GM20000 (cell line): Measurements from ENCODE around the gene SHLD3.

Source experiments
- DNase-seq: peaks from one replicate; pipeline ENCODE4 v3.0.0; 2012; ENCODE audit warnings: low spot score
- CTCF ChIP-seq: IDR thresholded peaks from 2 replicates; pipeline ENCODE4 v1.5.1; 2012; ENCODE audit warnings: mild to moderate bottlenecking, control low read depth; ENCODE audit errors: extremely low read depth, missing control alignments

SHLD3 gene

GRCh38 chr5:65623482-65623881 is 1.3 kb upstream of the SHLD3 start:
- no peak for DNase-seq
- no peak for TF ChIP-seq CTCF

- DNase-seq = peak; percentile 83
- TF ChIP-seq CTCF = no peak
Observed at GRCh38 chr5:65624025-65624570, 729 bp upstream of the SHLD3 start, which contains the start of gene TRIM23. TSS of gene TRIM23 (minus strand) at chr5:65624333. CDS start at chr5:65624274, 59 bp downstream.

GRCh38 chr5:65625743-65626142 is 916 bp downstream of the SHLD3 start:
- no peak for DNase-seq

GRCh38 chr5:65630981-65631380 is 6.2 kb downstream of the SHLD3 start:
- no peak for TF ChIP-seq CTCF
- no peak for DNase-seq

More at GRCh38 chr5:65625743-65626142, 916 bp downstream of the SHLD3 start:
- no peak for TF ChIP-seq CTCF

GRCh38 chr5:65640240-65640639 is 15.4 kb downstream of the SHLD3 start:
- no peak for DNase-seq
- TF ChIP-seq CTCF = no peak

GRCh38 chr5:65646938-65647337 is 22.1 kb downstream of the SHLD3 start:
- no peak for DNase-seq
- TF ChIP-seq CTCF = no peak

- TF ChIP-seq CTCF = no peak
- no peak for DNase-seq
Observed at GRCh38 chr5:65647941-65648340, 23.1 kb downstream of the SHLD3 start.
